ENCODE measurements around the gene LINGO4. TPM values are rescaled to one million over a fixed set of nuclear protein-coding genes. Genes with fewer than 3 reads are reported as not detected.

The LINGO4 gene
- total and polyA plus RNA-seq, 2 of the 13 experiments (the other 11 are each of a cell fraction or from before 2014, with no cell fraction given), result 0.02 to 0.05 TPM

DNA sequence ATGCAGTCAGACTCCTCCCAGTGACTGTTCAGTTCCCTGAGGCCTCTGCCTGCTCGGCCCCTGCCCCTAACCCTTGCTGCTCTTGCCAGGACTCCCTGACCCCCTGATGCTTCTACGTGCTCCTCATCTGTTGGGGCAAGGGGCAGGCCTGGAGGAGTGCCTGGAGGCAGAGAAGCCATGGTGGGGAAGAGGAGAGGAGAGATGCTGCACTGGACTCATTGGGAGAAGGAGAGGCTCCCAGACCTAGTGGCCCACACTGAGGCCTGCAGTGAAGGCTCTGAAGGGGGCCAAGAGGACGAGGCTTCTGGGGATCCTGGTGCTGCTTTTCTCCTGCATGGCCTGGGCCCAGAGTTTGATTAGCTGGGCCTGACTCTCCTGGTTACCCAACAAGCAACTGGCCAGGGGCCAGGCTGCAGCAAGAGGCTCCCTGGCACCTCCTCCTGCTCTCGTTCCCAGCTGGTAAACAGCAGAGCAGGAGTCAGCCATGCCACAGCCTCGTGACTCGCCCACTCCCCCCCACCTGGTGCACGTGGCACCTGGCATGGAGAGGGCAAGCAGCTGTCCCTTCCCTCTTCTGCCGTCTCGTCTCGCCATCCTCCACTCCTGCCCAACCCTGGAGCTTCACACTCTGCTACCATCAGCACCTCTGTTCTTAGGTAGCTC, 27.2 kb upstream of the LINGO4 start (continued):
- TF ChIP-seq, protein P1, sequence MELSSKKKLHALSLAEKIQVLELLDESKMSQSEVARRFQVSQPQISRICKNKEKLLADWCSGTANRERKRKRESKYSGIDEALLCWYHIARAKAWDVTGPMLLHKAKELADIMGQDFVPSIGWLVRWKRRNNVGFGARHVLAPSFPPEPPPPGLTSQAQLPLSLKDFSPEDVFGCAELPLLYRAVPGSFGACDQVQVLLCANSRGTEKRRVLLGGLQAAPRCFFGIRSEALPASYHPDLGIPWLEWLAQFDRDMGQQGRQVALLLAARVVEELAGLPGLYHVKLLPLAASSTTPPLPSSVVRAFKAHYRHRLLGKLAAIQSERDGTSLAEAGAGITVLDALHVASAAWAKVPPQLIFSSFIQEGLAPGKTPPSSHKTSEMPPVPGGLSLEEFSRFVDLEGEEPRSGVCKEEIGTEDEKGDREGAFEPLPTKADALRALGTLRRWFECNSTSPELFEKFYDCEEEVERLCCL (CRISPR knock-in tag; IDR thresholded peaks at IDR 0.05; ENCODE audit: borderline replicate concordance), result no peak
- TF ChIP-seq DPF2 (CRISPR knock-in tag; IDR thresholded peaks at IDR 0.05; ENCODE audit: borderline replicate concordance, low read depth) (no peak), ZFP91 (CRISPR knock-in tag; IDR thresholded peaks at IDR 0.05; ENCODE audit: borderline replicate concordance) (peak; percentile 37; the same call in 1 of the 2 replicates), MEIS1 (CRISPR knock-in tag; IDR thresholded peaks at IDR 0.05; ENCODE audit: borderline replicate concordance) (no peak), FOXM1 (CRISPR knock-in tag; IDR thresholded peaks at IDR 0.05) (no peak), ZNF263 (CRISPR knock-in tag; IDR thresholded peaks at IDR 0.05) (no peak; the same call in none of the 2 replicates), SRF (IDR thresholded peaks at IDR 0.05; ENCODE audit: low read depth, low read length) (peak; percentile 36; the same call in 1 of the 2 replicates), ZNF660 (CRISPR knock-in tag; IDR thresholded peaks at IDR 0.05; ENCODE audit: borderline replicate concordance, low read depth) (no peak), ZNF552 (CRISPR knock-in tag; IDR thresholded peaks at IDR 0.05; ENCODE audit: borderline replicate concordance) (0 out of 2 replicates have a peak, but pooled peaks have one; percentile 35), STAG1 (CRISPR knock-in tag; IDR thresholded peaks at IDR 0.05) (no peak), MXI1 (IDR thresholded peaks at IDR 0.05; ENCODE audit: borderline replicate concordance, low read depth, low read length) (peak; percentile 69; the same call in 1 of the 3 replicates), MTA3 (CRISPR knock-in tag; IDR thresholded peaks at IDR 0.05) (no peak), FLYWCH1 (CRISPR knock-in tag; IDR thresholded peaks at IDR 0.05) (no peak), IRX3 (CRISPR knock-in tag; IDR thresholded peaks at IDR 0.05; ENCODE audit: borderline replicate concordance, low read depth) (no peak), ZNF607 (CRISPR knock-in tag; IDR thresholded peaks at IDR 0.05; ENCODE audit: borderline replicate concordance) (0 out of 2 replicates have a peak, but pooled peaks have one; percentile 30), NCOA1 (CRISPR knock-in tag; IDR thresholded peaks at IDR 0.05) (peak; percentile 87), NFKB2 (CRISPR knock-in tag; IDR thresholded peaks at IDR 0.05; ENCODE audit: borderline replicate concordance) (no peak)
- TF ChIP-seq, protein P2, sequence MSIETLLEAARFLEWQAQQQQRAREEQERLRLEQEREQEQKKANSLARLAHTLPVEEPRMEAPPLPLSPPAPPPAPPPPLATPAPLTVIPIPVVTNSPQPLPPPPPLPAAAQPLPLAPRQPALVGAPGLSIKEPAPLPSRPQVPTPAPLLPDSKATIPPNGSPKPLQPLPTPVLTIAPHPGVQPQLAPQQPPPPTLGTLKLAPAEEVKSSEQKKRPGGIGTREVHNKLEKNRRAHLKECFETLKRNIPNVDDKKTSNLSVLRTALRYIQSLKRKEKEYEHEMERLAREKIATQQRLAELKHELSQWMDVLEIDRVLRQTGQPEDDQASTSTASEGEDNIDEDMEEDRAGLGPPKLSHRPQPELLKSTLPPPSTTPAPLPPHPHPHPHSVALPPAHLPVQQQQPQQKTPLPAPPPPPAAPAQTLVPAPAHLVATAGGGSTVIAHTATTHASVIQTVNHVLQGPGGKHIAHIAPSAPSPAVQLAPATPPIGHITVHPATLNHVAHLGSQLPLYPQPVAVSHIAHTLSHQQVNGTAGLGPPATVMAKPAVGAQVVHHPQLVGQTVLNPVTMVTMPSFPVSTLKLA (IDR thresholded peaks at IDR 0.05), result peak; percentile 98
- TF ChIP-seq, protein P3, sequence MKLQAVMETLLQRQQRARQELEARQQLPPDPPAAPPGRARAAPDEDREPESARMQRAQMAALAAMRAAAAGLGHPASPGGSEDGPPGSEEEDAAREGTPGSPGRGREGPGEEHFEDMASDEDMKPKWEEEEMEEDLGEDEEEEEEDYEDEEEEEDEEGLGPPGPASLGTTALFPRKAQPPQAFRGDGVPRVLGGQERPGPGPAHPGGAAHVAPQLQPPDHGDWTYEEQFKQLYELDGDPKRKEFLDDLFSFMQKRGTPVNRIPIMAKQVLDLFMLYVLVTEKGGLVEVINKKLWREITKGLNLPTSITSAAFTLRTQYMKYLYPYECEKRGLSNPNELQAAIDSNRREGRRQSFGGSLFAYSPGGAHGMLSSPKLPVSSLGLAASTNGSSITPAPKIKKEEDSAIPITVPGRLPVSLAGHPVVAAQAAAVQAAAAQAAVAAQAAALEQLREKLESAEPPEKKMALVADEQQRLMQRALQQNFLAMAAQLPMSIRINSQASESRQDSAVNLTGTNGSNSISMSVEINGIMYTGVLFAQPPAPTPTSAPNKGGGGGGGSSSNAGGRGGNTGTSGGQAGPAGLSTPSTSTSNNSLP (IDR thresholded peaks at IDR 0.05; ENCODE audit: low read depth, low read length), result no peak
- TF ChIP-seq, protein P4, sequence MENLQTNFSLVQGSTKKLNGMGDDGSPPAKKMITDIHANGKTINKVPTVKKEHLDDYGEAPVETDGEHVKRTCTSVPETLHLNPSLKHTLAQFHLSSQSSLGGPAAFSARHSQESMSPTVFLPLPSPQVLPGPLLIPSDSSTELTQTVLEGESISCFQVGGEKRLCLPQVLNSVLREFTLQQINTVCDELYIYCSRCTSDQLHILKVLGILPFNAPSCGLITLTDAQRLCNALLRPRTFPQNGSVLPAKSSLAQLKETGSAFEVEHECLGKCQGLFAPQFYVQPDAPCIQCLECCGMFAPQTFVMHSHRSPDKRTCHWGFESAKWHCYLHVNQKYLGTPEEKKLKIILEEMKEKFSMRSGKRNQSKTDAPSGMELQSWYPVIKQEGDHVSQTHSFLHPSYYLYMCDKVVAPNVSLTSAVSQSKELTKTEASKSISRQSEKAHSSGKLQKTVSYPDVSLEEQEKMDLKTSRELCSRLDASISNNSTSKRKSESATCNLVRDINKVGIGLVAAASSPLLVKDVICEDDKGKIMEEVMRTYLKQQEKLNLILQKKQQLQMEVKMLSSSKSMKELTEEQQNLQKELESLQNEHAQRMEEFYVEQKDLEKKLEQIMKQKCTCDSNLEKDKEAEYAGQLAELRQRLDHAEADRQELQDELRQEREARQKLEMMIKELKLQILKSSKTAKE (CRISPR knock-in tag; IDR thresholded peaks at IDR 0.05; ENCODE audit: borderline replicate concordance), result no peak
- TF ChIP-seq, protein P5, sequence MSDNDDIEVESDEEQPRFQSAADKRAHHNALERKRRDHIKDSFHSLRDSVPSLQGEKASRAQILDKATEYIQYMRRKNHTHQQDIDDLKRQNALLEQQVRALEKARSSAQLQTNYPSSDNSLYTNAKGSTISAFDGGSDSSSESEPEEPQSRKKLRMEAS (IDR thresholded peaks at IDR 0.05), result peak; percentile 94

Measured in HepG2 (cell line).